H1 (cell line): ENCODE measurements around the gene KCTD21.

ENCODE experiments used
- CREB1 ChIP-seq: IDR thresholded peaks from 2 replicates; pipeline ENCODE4 v1.6.1; 2012; ENCODE audit warnings: inconsistent platforms
- TF ChIP-seq, protein P1 (sequence below), 3 experiments: IDR thresholded peaks; 1 replicate in 2 of 3; 2 replicates in 1 of 3; pipeline versions ENCODE4 v1.5.1 to v1.6.1; 2011; ENCODE audit warnings: low read length in 3 of 3, mild to moderate bottlenecking in 3 of 3, inconsistent platforms in 2 of 3, low read depth in 1 of 3, moderate library complexity in 1 of 3; ENCODE audit not compliant: insufficient read depth in 1 of 3; ENCODE audit errors: control extremely low read depth in 1 of 3

DNA sequence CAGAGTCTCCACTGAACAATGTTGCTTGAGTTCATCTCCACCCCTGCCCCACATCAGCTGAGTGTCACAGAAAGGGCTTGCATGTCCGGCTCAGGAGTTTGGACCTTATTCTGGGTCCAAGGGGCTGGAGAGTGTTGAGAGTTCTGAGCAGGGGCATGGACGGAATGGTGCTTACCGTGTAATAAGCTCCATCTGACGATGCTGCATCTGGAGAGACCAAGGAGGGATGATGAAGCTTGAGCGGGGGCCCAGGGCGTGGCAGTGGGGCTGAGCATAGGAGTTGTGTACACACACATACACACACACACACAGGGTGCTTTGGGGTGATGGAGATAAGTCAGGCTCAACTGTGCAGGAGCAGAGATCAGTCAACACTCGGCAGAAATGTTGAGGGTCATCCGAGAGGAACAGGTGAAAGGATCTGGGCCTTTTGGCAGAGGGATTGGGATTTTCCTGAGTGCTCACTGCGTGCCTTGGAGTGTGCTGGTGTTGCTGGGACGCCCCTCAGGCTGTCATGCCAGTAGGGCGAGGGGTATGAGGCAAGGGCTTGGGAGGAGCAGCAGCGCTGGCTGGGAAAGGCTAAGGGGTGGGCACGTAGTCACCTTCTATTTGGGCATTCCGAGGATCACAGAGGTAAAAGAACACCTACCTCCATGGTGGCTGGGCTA is 2.6 kb upstream of the KCTD21 start:
- TF ChIP-seq CREB1: no peak
- TF ChIP-seq, protein P1, sequence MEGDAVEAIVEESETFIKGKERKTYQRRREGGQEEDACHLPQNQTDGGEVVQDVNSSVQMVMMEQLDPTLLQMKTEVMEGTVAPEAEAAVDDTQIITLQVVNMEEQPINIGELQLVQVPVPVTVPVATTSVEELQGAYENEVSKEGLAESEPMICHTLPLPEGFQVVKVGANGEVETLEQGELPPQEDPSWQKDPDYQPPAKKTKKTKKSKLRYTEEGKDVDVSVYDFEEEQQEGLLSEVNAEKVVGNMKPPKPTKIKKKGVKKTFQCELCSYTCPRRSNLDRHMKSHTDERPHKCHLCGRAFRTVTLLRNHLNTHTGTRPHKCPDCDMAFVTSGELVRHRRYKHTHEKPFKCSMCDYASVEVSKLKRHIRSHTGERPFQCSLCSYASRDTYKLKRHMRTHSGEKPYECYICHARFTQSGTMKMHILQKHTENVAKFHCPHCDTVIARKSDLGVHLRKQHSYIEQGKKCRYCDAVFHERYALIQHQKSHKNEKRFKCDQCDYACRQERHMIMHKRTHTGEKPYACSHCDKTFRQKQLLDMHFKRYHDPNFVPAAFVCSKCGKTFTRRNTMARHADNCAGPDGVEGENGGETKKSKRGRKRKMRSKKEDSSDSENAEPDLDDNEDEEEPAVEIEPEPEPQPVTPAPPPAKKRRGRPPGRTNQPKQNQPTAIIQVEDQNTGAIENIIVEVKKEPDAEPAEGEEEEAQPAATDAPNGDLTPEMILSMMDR (IDR thresholded peaks at IDR 0.05; ENCODE audit: control extremely low read depth in 1 of 3, insufficient read depth in 1 of 3, low read depth in 1 of 3, low read length in 3 of 3): no peak
